Stimulated activated CD8-positive, alpha-beta memory T cell treated with anti-CD3 and anti-CD28 coated beads, Interleukin-7, amount 100 ng/mL, for 4 hours (primary cell): Measurements from ENCODE around the gene ACR.

Experiments
- DNase-seq, 2 donors: peaks; one replicate each; pipeline ENCODE4 v3.0.0-alpha.2; 2020; ENCODE audit warnings: low read depth in 2 of 2

Gene ACR

GRCh38 chr22:50717709-50718351 lies 20.2 kb upstream of the ACR start:
- no peak for DNase-seq

- DNase-seq = no peak
These were observed 19.7 kb upstream of the ACR start for GRCh38 chr22:50718352-50718709.

- no peak for DNase-seq
These were observed 18.1 kb upstream of the ACR start for GRCh38 chr22:50719814-50720300.

- DNase-seq = no peak
These were observed 17.4 kb upstream of the ACR start for GRCh38 chr22:50720301-50721256.

GRCh38 chr22:50721257-50721844 lies 16.7 kb upstream of the ACR start:
- no peak for DNase-seq

GRCh38 chr22:50722048-50722701 lies 15.8 kb upstream of the ACR start:
- DNase-seq = no peak

GRCh38 chr22:50722716-50723428 lies 15.1 kb upstream of the ACR start:
- no peak for DNase-seq

GRCh38 chr22:50723991-50724390 lies 14.0 kb upstream of the ACR start:
- no peak for DNase-seq

GRCh38 chr22:50724616-50725015 lies 13.4 kb upstream of the ACR start:
- no peak for DNase-seq

GRCh38 chr22:50725597-50725996 lies 12.4 kb upstream of the ACR start:
- no peak for DNase-seq

GRCh38 chr22:50726643-50727340 lies 11.2 kb upstream of the ACR start:
- DNase-seq = no peak

- no peak for DNase-seq
These were observed 10.1 kb upstream of the ACR start for GRCh38 chr22:50727678-50728522.

- no peak for DNase-seq
These were observed 9.5 kb upstream of the ACR start for GRCh38 chr22:50728523-50728931.

GRCh38 chr22:50729391-50730012 lies 8.5 kb upstream of the ACR start:
- no peak for DNase-seq

- DNase-seq = no peak
These were observed 7.8 kb upstream of the ACR start for GRCh38 chr22:50730013-50730891.

- DNase-seq = no peak
These were observed 6.9 kb upstream of the ACR start for GRCh38 chr22:50730941-50731661.

- peak; percentile 7 to 35 for DNase-seq
These were observed 6.0 kb upstream of the ACR start for GRCh38 chr22:50731811-50732624.
